K562 (cell line): ENCODE measurements around the gene ERP27. TPM values are rescaled to one million over a fixed set of nuclear protein-coding genes. Genes with fewer than 3 reads are reported as not detected.

Experiments
- ATAC-seq: fragments of 200-7000 bp; cut with Tn5 transposase; 3 replicates; pipeline ENCODE4 v1.9.1; 2020; ENCODE audit warnings: moderate library complexity
- BruUV-seq: library from RNA; stranded (reverse); fragments of 400-500 nt; replicated peaks from 2 replicates; lab custom pipeline; 2021; lab: Mats Ljungman, UMichigan
- CTCF ChIA-PET: fragments of 300-600 bp; formaldehyde crosslinking; extraction: SDS; loops from one replicate; lab custom pipeline; 2021; ENCODE audit warnings: low intra/inter-chr PET ratio; lab: Yijun Ruan, JAX
- POLR2A ChIA-PET: fragments of 300-600, 350-650 bp; sonication (Branson Sonifier 250); formaldehyde crosslinking; extraction: SDS; loops from one replicate; lab custom pipeline; 2021; ENCODE audit warnings: antibody characterized with exemption, inconsistent platforms; lab: Yijun Ruan, JAX
- DNase-seq, 4 experiments: peaks; one replicate each; pipeline versions ENCODE4 v3.0.0 to v3.0.0-alpha.2; 2011 to 2018; ENCODE audit warnings: low spot score in 3 of 4, mixed read lengths in 3 of 4; ENCODE audit errors: extremely low read depth in 1 of 4
- FAIRE-seq: peaks from 2 replicates; lab custom pipeline; 2011; peaks lifted over from hg19 to GRCh38; lab: Jason Lieb, UNC
- H2AFZ ChIP-seq: 2 replicates; pipeline ENCODE4 v1.6.0; 2011; ENCODE audit warnings: low read depth, low read length, control low read depth, inconsistent platforms
- H3K27ac ChIP-seq: fragments of 200-600 bp; 3 replicates; pipeline ENCODE4 v1.8.0; 2011; ENCODE audit warnings: low read depth, mild to moderate bottlenecking, control low read depth, inconsistent platforms, low read length, moderate library complexity, mixed read lengths; ENCODE audit errors: extremely low read depth
- H3K27me3 ChIP-seq, 2 experiments: fragments of 300-600 bp in 1 of 2; 2 replicates in 1 of 2; 3 replicates in 1 of 2; pipeline versions ENCODE4 v1.6.0 to v1.8.0; 2011; ENCODE audit warnings: inconsistent platforms in 2 of 2, low read length in 2 of 2, mild to moderate bottlenecking in 1 of 2, mixed read lengths in 1 of 2, moderate library complexity in 1 of 2; ENCODE audit not compliant: control insufficient read depth in 2 of 2, insufficient read depth in 2 of 2
- H3K36me3 ChIP-seq: fragments of 300-600 bp; 3 replicates; pipeline ENCODE4 v1.8.0; 2011; ENCODE audit warnings: mild to moderate bottlenecking, low read length, inconsistent platforms; ENCODE audit not compliant: control insufficient read depth, insufficient read depth
- H3K4me1 ChIP-seq, 2 experiments: fragments of 200-600 bp in 1 of 2; replicated peaks in 1 of 2; 2 replicates in 1 of 2; 3 replicates in 1 of 2; pipeline versions ENCODE4 v1.5.1 to v1.8.0; 2011; ENCODE audit warnings: inconsistent platforms in 2 of 2, low read length in 2 of 2, mild to moderate bottlenecking in 1 of 2, mixed read lengths in 1 of 2, moderate library complexity in 1 of 2; ENCODE audit not compliant: control insufficient read depth in 2 of 2, insufficient read depth in 2 of 2
- H3K4me2 ChIP-seq: 2 replicates; pipeline ENCODE4 v1.6.1; 2011; ENCODE audit warnings: low read length, control low read depth, inconsistent platforms, mixed read lengths; ENCODE audit not compliant: insufficient read depth
- H3K4me3 ChIP-seq: fragments of 200-600 bp; sonication (generic), shearing (Covaris generic); 2 replicates; pipeline ENCODE4 v1.5.1; 2016; ENCODE audit warnings: control low read depth, inconsistent platforms
- H3K79me2 ChIP-seq: fragments of 200-600 bp; 3 replicates; pipeline ENCODE4 v1.8.0; 2011; ENCODE audit warnings: low read length, inconsistent platforms; ENCODE audit not compliant: control insufficient read depth, insufficient read depth
- H3K9ac ChIP-seq, 2 experiments: 2 replicates each; pipeline versions ENCODE4 v1.6.0 to v1.6.1; 2011; ENCODE audit warnings: low read depth in 2 of 2, low read length in 2 of 2, control low read depth in 1 of 2, inconsistent platforms in 1 of 2, mild to moderate bottlenecking in 1 of 2, mixed read lengths in 1 of 2; ENCODE audit not compliant: insufficient read depth in 1 of 2
- H3K9me1 ChIP-seq: one replicate; pipeline ENCODE4 v1.6.0; 2011; ENCODE audit warnings: inconsistent platforms, mild to moderate bottlenecking, low read length, moderate library complexity; ENCODE audit not compliant: control insufficient read depth, insufficient read depth
- H3K9me3 ChIP-seq: replicated peaks from 2 replicates; pipeline ENCODE4 v1.5.1; 2011; ENCODE audit warnings: low read depth, low read length, inconsistent platforms; ENCODE audit not compliant: control insufficient read depth, insufficient read depth
- H4K20me1 ChIP-seq: replicated peaks from 2 replicates; pipeline ENCODE4 v1.6.1; 2011; ENCODE audit warnings: low read length, inconsistent platforms, mixed read lengths; ENCODE audit not compliant: control insufficient read depth, insufficient read depth
- GTF2A2 ChIP-seq: IDR thresholded peaks from 2 replicates; pipeline ENCODE4 v1.6.1; 2016; ENCODE audit warnings: mild to moderate bottlenecking, missing genetic modification characterization, missing compliant biosample characterization
- MYC ChIP-seq, 2 experiments: fragments of 250-450 bp in 1 of 2; sonication (Bioruptor Pico) in 1 of 2; IDR thresholded peaks; 2 replicates each; pipeline versions ENCODE4 v1.5.1 to v1.6.1; 2012 to 2021; ENCODE audit warnings: low read depth in 2 of 2, borderline replicate concordance in 1 of 2, improper control_type of control experiment in 1 of 2, low read length in 1 of 2, mild to moderate bottlenecking in 1 of 2, moderate library complexity in 1 of 2
- NR4A1 ChIP-seq, 2 experiments: fragments of 250-450 bp in 1 of 2; fragments of 450-650 bp in 1 of 2; sonication (Bioruptor Pico) in 1 of 2; IDR thresholded peaks; 2 replicates each; pipeline versions ENCODE4 v1.4.0 to v1.6.1; 2016 to 2020; ENCODE audit warnings: mild to moderate bottlenecking in 2 of 2, missing compliant biosample characterization in 1 of 2, missing genetic modification characterization in 1 of 2, moderate library complexity in 1 of 2
- PML ChIP-seq: IDR thresholded peaks from 2 replicates; pipeline ENCODE4 v1.6.1; 2012; ENCODE audit warnings: low read length, inconsistent platforms
- SMAD2 ChIP-seq: fragments of 150-350 bp; IDR thresholded peaks from 2 replicates; pipeline ENCODE4 v1.6.1; 2014; ENCODE audit warnings: low read depth, mild to moderate bottlenecking, low read length
- ZNF778 ChIP-seq: fragments of 450-650 bp; formaldehyde crosslinking; IDR thresholded peaks from 2 replicates; pipeline ENCODE4 v1.4.0; 2020; ENCODE audit warnings: mild to moderate bottlenecking, moderate library complexity
- WGBS: fragments of 100-300 bp; shearing (Covaris generic); methylation state at CpG from one replicate; pipeline ENCODE4 v1.1.6; 2016; ENCODE audit warnings: low coverage, mixed read lengths; ENCODE audit not compliant: insufficient coverage; ENCODE audit errors: missing lambda C conversion rate; 5-methylcytosine and 5-hydroxymethylcytosine counted together
- in situ Hi-C: fragments of 300-500 bp; cut with MboI; formaldehyde crosslinking; loops from 4 replicates; pipeline ENCODE4 v1.15.0; 2018; ENCODE audit warnings: inconsistent platforms, mixed read lengths
- intact Hi-C: fragments of 100-400 bp; cut with micrococcal nuclease; formaldehyde crosslinking; loops from 2 replicates; pipeline ENCODE4 v1.14.2; 2022
- polyA plus RNA-seq, 8 experiments: library from polyadenylated mRNA; depleted of rRNA in 4 of 8; stranded (reverse) in 5 of 8; unstranded in 3 of 8; fragments of >200 nt; fragmentation: Nextera tagmentation in 2 of 8; fragmentation: Illumina TruSeq in 1 of 8; extraction: Ambion mirVana in 2 of 8; extraction: Trizol in 1 of 8; gene quantifications; 2 replicates each; pipeline versions ENCODE4 v1.2.1 to v1.2.3, GENCODE V29; 2011 to 2014; ENCODE audit warnings: inconsistent platforms in 1 of 8, missing spikeins in 1 of 8
- total RNA-seq, 7 experiments: library from RNA; depleted of rRNA in 6 of 7; stranded (reverse); fragments of >200 nt in 6 of 7; fragmentation: Illumina TruSeq in 2 of 7; extraction: Trizol in 2 of 7; gene quantifications; 2 replicates each; pipeline versions ENCODE4 v1.2.1 to v1.2.3, GENCODE V29; 2011 to 2021; ENCODE audit warnings: low replicate concordance in 1 of 7

The ERP27 gene
- total and polyA plus RNA-seq, 9 of the 15 experiments (the other 6 are each of a cell fraction or from before 2014, with no cell fraction given): 0.07 to 0.27 (median 0.11) TPM; not detected in 6

DNA sequence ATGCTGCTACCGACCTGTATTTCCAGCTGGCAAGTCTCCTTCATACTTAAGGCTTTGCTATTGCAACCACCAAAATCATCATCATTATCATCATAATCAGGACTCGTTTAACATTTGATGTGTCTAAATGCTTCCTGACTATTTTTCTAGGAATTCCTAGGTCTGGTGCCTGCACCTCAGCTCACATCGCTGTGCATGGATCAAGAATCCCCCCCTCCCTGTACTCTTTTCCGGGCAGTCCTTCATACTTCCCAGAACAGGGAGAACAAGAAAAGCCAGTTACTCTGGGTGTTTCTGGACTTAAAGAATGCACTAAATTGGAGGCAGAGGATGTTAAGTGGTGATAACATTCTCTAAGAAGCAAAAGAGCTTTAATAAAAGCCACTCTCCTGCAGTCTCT lies 9.4 kb downstream of the ERP27 start:
- H3K4me3 ChIP-seq: no peak overlapping the region
- no TSS peak for BruUV-seq
- in situ Hi-C loops: no loop called here
- H4K20me1 ChIP-seq: no peaks in the 10 kb centered on the region
- DNase-seq (no peak), FAIRE-seq (no peak), ATAC-seq (no peak)
- 3% methylated on average over 4 of the region's 4 CpGs for WGBS
- intact Hi-C loops: loop anchor here (10.0 kb wide), 1 partner anchor 84 kb away; the partner anchor contains the start of gene ART4
- CTCF ChIA-PET: no interaction called here
- H3K9me1 ChIP-seq: no peaks in the 10 kb centered on the region
- no peak for TF ChIP-seq GTF2A2 (tag)
- no peak for TF ChIP-seq PML
- TF ChIP-seq NR4A1 (CRISPR knock-in tag; IDR thresholded peaks at IDR 0.05): no peak
- no peak for TF ChIP-seq NR4A1 (tag; IDR thresholded peaks at IDR 0.05)
- TF ChIP-seq ZNF778 (CRISPR knock-in tag): no peak
- no peak for TF ChIP-seq MYC (IDR thresholded peaks at IDR 0.05; ENCODE audit: low read depth, low read length)
- TF ChIP-seq MYC (CRISPR knock-in tag; IDR thresholded peaks at IDR 0.05; ENCODE audit: borderline replicate concordance, low read depth): no peak
- no peak for TF ChIP-seq SMAD2
- H3K9me3 ChIP-seq: no peaks in the 10 kb centered on the region
- H3K4me2 ChIP-seq: no peak overlapping the region
- no peak overlapping the region for H3K9ac ChIP-seq
- POLR2A ChIA-PET: no interaction called here
- H3K79me2 ChIP-seq: no peaks in the 10 kb centered on the region
- H3K4me1 ChIP-seq: no peaks in the 10 kb centered on the region; a peak in 1 of 5 replicates
- no peak overlapping the region for H2AFZ ChIP-seq
- no peaks in the 10 kb centered on the region for H3K27me3 ChIP-seq
- no peaks in the 10 kb centered on the region for H3K36me3 ChIP-seq
- no peak overlapping the region for H3K27ac ChIP-seq
